ENCODE measurements around the gene LACTB.
A peak's percentile ranks its signal among the peaks of the same experiment; 100 is the strongest.

LACTB gene

DNA sequence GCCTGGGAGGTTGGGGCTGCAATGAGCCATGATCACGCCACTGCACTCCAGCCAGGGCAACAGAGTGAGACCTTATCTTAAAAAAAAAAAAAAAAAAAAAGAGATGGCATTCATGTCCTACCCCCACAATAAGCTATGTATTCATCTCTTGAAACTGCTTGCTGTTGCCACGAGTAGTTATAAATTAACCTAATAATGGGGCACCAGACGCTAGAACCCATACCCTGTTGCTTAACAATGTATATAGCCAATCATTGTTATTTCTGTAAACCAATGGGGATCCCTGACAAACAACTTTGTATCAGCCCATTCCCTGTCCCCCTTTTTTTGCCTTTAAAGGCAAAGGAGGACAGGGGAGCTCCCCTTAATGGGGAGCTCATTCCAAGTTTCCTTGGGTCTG, 2.8 kb upstream of the LACTB start:
- Histone ChIP-seq H3K27ac (ENCODE audit: poor library complexity, severe bottlenecking) (no peak overlapping the region), H3K4me3 (ENCODE audit: severe bottlenecking) (no peak overlapping the region), H3K4me1 (ENCODE audit: insufficient read depth, poor library complexity, severe bottlenecking) (peaks cover 4% of the 10 kb centered on the region), H3K36me3 (ENCODE audit: low read depth) (no peaks in the 10 kb centered on the region), H3K9me3 (ENCODE audit: severe bottlenecking) (no peaks in the 10 kb centered on the region), H3K27me3 (ENCODE audit: insufficient read depth, poor library complexity, severe bottlenecking) (no peaks in the 10 kb centered on the region)
- no peak for DNase-seq (ENCODE audit: low spot score)
- ATAC-seq (ENCODE audit: low read depth), result no peak
- TF ChIP-seq, protein P1, sequence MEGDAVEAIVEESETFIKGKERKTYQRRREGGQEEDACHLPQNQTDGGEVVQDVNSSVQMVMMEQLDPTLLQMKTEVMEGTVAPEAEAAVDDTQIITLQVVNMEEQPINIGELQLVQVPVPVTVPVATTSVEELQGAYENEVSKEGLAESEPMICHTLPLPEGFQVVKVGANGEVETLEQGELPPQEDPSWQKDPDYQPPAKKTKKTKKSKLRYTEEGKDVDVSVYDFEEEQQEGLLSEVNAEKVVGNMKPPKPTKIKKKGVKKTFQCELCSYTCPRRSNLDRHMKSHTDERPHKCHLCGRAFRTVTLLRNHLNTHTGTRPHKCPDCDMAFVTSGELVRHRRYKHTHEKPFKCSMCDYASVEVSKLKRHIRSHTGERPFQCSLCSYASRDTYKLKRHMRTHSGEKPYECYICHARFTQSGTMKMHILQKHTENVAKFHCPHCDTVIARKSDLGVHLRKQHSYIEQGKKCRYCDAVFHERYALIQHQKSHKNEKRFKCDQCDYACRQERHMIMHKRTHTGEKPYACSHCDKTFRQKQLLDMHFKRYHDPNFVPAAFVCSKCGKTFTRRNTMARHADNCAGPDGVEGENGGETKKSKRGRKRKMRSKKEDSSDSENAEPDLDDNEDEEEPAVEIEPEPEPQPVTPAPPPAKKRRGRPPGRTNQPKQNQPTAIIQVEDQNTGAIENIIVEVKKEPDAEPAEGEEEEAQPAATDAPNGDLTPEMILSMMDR (IDR thresholded peaks at IDR 0.05; ENCODE audit: poor library complexity, severe bottlenecking), result no peak

GRCh38 chr15:63122002-63122875, 578 bp downstream of the LACTB start:
- ATAC-seq (ENCODE audit: low read depth) (peak; percentile 89), DNase-seq (ENCODE audit: low spot score) (peak; percentile 92)
- H3K4me1 ChIP-seq (ENCODE audit: insufficient read depth, poor library complexity, severe bottlenecking), result peaks cover 4% of the 10 kb centered on the region
- TF ChIP-seq, protein P1 (IDR thresholded peaks at IDR 0.05; ENCODE audit: poor library complexity, severe bottlenecking), result peak; percentile 56
- no peaks in the 10 kb centered on the region for H3K27me3 ChIP-seq (ENCODE audit: insufficient read depth, poor library complexity, severe bottlenecking)
- H3K9me3 ChIP-seq (ENCODE audit: severe bottlenecking), result no peaks in the 10 kb centered on the region
- peaks cover 11% of the 10 kb centered on the region for H3K36me3 ChIP-seq (ENCODE audit: low read depth)
- H3K4me3 ChIP-seq (ENCODE audit: severe bottlenecking), result peak overlapping the region; percentile 88
- H3K27ac ChIP-seq (ENCODE audit: poor library complexity, severe bottlenecking), result peak overlapping the region; percentile 45

GRCh38 chr15:63124506-63124905, 2.8 kb downstream of the LACTB start:
- no peak overlapping the region for H3K4me3 ChIP-seq (ENCODE audit: severe bottlenecking)
- H3K4me1 ChIP-seq (ENCODE audit: insufficient read depth, poor library complexity, severe bottlenecking), result peaks cover 4% of the 10 kb centered on the region
- DNase-seq (ENCODE audit: low spot score) (no peak), ATAC-seq (ENCODE audit: low read depth) (no peak)
- TF ChIP-seq, protein P1 (IDR thresholded peaks at IDR 0.05; ENCODE audit: poor library complexity, severe bottlenecking), result no peak
- H3K27ac ChIP-seq (ENCODE audit: poor library complexity, severe bottlenecking), result no peak overlapping the region
- H3K9me3 ChIP-seq (ENCODE audit: severe bottlenecking), result no peaks in the 10 kb centered on the region
- no peaks in the 10 kb centered on the region for H3K27me3 ChIP-seq (ENCODE audit: insufficient read depth, poor library complexity, severe bottlenecking)
- peaks cover 33% of the 10 kb centered on the region for H3K36me3 ChIP-seq (ENCODE audit: low read depth)

DNA sequence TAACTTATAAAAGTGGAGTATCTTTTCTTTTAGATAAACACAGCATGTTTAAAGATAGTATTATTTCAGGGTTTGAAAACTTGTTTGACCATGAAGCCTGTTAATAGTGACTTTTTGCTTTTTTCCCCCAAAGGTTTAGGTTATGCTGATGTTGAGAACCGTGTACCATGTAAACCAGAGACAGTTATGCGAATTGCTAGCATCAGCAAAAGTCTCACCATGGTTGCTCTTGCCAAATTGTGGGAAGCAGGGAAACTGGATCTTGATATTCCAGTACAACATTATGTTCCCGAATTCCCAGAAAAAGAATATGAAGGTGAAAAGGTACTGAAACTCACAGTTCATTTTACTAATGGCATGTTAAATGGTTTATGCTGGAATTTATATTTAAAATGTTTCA, 5.1 kb downstream of the LACTB start:
- no peak for DNase-seq (ENCODE audit: low spot score)
- Histone ChIP-seq H3K4me3 (ENCODE audit: severe bottlenecking) (no peak overlapping the region), H3K9me3 (ENCODE audit: severe bottlenecking) (no peaks in the 10 kb centered on the region), H3K27me3 (ENCODE audit: insufficient read depth, poor library complexity, severe bottlenecking) (no peaks in the 10 kb centered on the region), H3K27ac (ENCODE audit: poor library complexity, severe bottlenecking) (no peak overlapping the region), H3K36me3 (ENCODE audit: low read depth) (peaks cover 47% of the 10 kb centered on the region), H3K4me1 (ENCODE audit: insufficient read depth, poor library complexity, severe bottlenecking) (peaks cover 4% of the 10 kb centered on the region)
- TF ChIP-seq, protein P1 (IDR thresholded peaks at IDR 0.05; ENCODE audit: poor library complexity, severe bottlenecking), result no peak
- no peak for ATAC-seq (ENCODE audit: low read depth)

DNA sequence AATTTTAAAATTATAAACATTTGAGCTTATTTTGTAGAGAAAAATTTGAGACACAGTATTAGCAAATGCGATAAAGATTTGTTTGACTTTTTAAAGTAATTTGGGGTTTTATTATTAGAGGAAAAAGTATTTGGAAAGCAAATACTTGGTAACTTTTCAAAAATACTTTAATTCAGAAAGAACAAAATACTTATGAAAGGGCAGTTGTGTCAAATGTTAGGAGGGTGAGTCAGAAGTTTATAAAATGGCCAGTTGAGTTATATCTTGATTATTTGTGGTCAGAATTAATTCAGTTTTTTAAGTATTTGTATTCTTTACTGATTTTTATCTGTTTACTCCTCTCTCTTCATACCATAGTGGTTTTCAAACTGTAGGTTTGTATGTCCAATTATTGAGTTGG, 12.1 kb downstream of the LACTB start:
- no peaks in the 10 kb centered on the region for H3K27me3 ChIP-seq (ENCODE audit: insufficient read depth, poor library complexity, severe bottlenecking)
- H3K36me3 ChIP-seq (ENCODE audit: low read depth), result peaks cover 20% of the 10 kb centered on the region
- TF ChIP-seq, protein P1 (IDR thresholded peaks at IDR 0.05; ENCODE audit: poor library complexity, severe bottlenecking), result no peak
- H3K4me3 ChIP-seq (ENCODE audit: severe bottlenecking), result no peak overlapping the region
- DNase-seq (ENCODE audit: low spot score) (no peak), ATAC-seq (ENCODE audit: low read depth) (no peak)
- no peaks in the 10 kb centered on the region for H3K9me3 ChIP-seq (ENCODE audit: severe bottlenecking)
- peak overlapping the region; percentile 86 for H3K27ac ChIP-seq (ENCODE audit: poor library complexity, severe bottlenecking)
- peaks cover 26% of the 10 kb centered on the region for H3K4me1 ChIP-seq (ENCODE audit: insufficient read depth, poor library complexity, severe bottlenecking)
